OCI-LY7 (cell line): ENCODE results near the gene CTSE.

Experiments
- EZH2phosphoT487 ChIP-seq: fragments of 200-600 bp; sonication (generic); IDR thresholded peaks from 2 replicates; pipeline ENCODE4 v1.6.1; 2018; ENCODE audit warnings: low read depth, borderline replicate concordance, mild to moderate bottlenecking, mixed run types, antibody characterized with exemption, low read length, moderate library complexity, mixed read lengths
- TF ChIP-seq, protein P1 (sequence below): fragments of 200-600 bp; sonication (generic); conservative IDR thresholded peaks from 2 replicates; pipeline ENCODE4 v1.5.1; 2014; ENCODE audit warnings: mild to moderate bottlenecking, antibody characterized with exemption, low read length, moderate library complexity, mixed read lengths

DNA sequence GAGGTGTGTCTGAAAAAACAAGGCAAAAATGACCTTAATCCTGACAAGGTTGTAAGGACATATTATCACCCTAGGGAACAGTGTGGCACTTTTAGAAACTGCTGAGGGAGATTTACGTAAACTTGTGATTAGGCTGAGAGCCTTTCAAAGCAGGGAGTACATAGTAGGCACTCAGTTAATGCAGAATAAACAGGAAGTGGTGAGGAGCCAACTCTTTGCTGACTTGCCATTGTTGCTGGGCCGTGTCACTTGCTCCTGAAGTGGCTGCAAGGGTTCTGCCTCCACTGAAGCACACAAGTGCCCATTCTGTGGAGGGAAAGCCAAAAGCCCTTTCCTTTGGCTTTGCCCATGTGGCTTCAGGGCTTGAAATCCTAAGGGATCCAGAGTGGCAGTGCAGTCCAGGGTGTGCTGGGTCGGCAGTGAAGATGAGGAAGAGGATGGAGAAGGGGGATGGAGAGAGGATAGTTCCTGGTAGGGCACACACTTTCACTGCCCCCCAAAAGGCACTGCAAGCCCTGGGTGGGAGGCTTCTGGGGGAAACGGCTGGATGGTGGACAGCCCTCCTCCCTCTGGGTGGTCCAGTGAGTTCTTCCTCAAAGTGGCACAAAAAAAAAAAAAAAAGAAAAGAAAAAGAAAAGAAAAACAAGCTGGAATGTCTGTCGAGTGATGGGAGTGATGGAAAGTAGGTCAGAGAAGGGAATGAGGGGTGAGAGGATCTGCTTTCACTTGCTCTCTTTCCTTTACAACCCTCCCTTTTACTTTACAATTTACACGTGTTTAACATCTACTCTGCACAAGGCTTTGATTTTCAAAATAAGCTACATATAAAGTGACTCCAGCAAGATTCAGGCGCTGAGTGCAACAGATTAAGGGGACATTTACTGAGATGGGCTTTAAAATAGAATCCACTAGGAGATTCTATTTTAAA lies 15.6 kb upstream of the CTSE start:
- TF ChIP-seq, protein P1, sequence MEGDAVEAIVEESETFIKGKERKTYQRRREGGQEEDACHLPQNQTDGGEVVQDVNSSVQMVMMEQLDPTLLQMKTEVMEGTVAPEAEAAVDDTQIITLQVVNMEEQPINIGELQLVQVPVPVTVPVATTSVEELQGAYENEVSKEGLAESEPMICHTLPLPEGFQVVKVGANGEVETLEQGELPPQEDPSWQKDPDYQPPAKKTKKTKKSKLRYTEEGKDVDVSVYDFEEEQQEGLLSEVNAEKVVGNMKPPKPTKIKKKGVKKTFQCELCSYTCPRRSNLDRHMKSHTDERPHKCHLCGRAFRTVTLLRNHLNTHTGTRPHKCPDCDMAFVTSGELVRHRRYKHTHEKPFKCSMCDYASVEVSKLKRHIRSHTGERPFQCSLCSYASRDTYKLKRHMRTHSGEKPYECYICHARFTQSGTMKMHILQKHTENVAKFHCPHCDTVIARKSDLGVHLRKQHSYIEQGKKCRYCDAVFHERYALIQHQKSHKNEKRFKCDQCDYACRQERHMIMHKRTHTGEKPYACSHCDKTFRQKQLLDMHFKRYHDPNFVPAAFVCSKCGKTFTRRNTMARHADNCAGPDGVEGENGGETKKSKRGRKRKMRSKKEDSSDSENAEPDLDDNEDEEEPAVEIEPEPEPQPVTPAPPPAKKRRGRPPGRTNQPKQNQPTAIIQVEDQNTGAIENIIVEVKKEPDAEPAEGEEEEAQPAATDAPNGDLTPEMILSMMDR, result no peak
- no peak for TF ChIP-seq EZH2phosphoT487
